GM21619 (cell line): Measurements from ENCODE around the gene CTNND2.

Experiments used
- ATAC-seq: cut with Tn5 transposase; IDR thresholded peaks from one replicate; pipeline ENCODE4 v1.9.1; 2021; ENCODE audit not compliant: unreplicated experiment

Gene CTNND2

GRCh38 chr5:11531811-11532555 lies 372.3 kb downstream of the CTNND2 start:
- ATAC-seq: no peak

- ATAC-seq: no peak
Observed at GRCh38 chr5:11528720-11529119, 375.5 kb downstream of the CTNND2 start.

GRCh38 chr5:11527652-11528349 lies 376.4 kb downstream of the CTNND2 start:
- no peak for ATAC-seq

GRCh38 chr5:11525020-11525419 lies 379.2 kb downstream of the CTNND2 start:
- no peak for ATAC-seq

GRCh38 chr5:11524188-11524587 lies 380.1 kb downstream of the CTNND2 start:
- no peak for ATAC-seq

GRCh38 chr5:11522796-11523195 lies 381.4 kb downstream of the CTNND2 start:
- ATAC-seq: no peak

GRCh38 chr5:11520241-11520930 lies 383.9 kb downstream of the CTNND2 start:
- ATAC-seq: no peak

- ATAC-seq: no peak
Observed at GRCh38 chr5:11519236-11519635, 385.0 kb downstream of the CTNND2 start.

- ATAC-seq: no peak
Observed at GRCh38 chr5:11518676-11519075, 385.6 kb downstream of the CTNND2 start.

GRCh38 chr5:11514705-11515432 lies 389.4 kb downstream of the CTNND2 start:
- ATAC-seq: no peak

- no peak for ATAC-seq
Observed at GRCh38 chr5:11511878-11512277, 392.4 kb downstream of the CTNND2 start.

- ATAC-seq: no peak
Observed at GRCh38 chr5:11510889-11511288, 393.4 kb downstream of the CTNND2 start.

- no peak for ATAC-seq
Observed at GRCh38 chr5:11509793-11510192, 394.5 kb downstream of the CTNND2 start.

- no peak for ATAC-seq
Observed at GRCh38 chr5:11507156-11507910, 396.9 kb downstream of the CTNND2 start.

- no peak for ATAC-seq
Observed at GRCh38 chr5:11504886-11505193, 399.4 kb downstream of the CTNND2 start.

GRCh38 chr5:11504065-11504885 lies 400.0 kb downstream of the CTNND2 start:
- ATAC-seq: no peak

GRCh38 chr5:11502783-11503182 lies 401.5 kb downstream of the CTNND2 start:
- no peak for ATAC-seq

GRCh38 chr5:11497651-11498050 lies 406.6 kb downstream of the CTNND2 start:
- ATAC-seq: no peak

- ATAC-seq: no peak
Observed at GRCh38 chr5:11496137-11496719, 408.0 kb downstream of the CTNND2 start.

- ATAC-seq: no peak
Observed at GRCh38 chr5:11494340-11494739, 409.9 kb downstream of the CTNND2 start.
